Measurements from ENCODE around the gene AKIRIN2.

DNA sequence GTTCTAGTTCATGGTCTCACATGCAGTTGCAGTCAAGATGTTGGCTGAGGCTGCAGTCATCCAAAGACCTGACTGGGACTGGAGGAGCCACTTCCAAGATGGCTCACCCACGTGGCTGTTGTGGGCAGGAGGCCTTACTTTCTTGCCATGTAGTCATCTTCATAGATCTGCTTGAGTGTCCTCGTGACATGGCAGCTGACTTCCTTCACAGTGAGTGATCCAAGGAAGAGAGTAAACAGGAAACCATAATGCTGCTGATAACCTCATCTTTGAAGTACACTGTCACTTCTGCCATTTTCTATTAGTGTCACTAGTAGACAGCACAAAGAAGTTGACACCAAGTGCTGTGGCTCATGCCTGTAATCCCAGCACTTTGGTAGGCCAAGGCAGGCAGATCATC is 40.1 kb upstream of the AKIRIN2 start:
- TF ChIP-seq, protein P1, sequence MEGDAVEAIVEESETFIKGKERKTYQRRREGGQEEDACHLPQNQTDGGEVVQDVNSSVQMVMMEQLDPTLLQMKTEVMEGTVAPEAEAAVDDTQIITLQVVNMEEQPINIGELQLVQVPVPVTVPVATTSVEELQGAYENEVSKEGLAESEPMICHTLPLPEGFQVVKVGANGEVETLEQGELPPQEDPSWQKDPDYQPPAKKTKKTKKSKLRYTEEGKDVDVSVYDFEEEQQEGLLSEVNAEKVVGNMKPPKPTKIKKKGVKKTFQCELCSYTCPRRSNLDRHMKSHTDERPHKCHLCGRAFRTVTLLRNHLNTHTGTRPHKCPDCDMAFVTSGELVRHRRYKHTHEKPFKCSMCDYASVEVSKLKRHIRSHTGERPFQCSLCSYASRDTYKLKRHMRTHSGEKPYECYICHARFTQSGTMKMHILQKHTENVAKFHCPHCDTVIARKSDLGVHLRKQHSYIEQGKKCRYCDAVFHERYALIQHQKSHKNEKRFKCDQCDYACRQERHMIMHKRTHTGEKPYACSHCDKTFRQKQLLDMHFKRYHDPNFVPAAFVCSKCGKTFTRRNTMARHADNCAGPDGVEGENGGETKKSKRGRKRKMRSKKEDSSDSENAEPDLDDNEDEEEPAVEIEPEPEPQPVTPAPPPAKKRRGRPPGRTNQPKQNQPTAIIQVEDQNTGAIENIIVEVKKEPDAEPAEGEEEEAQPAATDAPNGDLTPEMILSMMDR (IDR thresholded peaks at IDR 0.05; ENCODE audit: poor library complexity), result no peak
- TF ChIP-seq EZH2 (IDR thresholded peaks at IDR 0.05; ENCODE audit: borderline replicate concordance) (no peak), EZH2phosphoT487 (IDR thresholded peaks at IDR 0.05; ENCODE audit: low read depth, severe bottlenecking, unreplicated experiment) (no peak)
